ENCODE measurements around the gene LAMB4.

The LAMB4 gene

GRCh38 chr7:108164946-108165345 is 34.8 kb upstream of the LAMB4 start:
- TF ChIP-seq CTCF (IDR thresholded peaks at IDR 0.05): no peak

GRCh38 chr7:108164342-108164741 is 34.2 kb upstream of the LAMB4 start:
- no peak for TF ChIP-seq CTCF (IDR thresholded peaks at IDR 0.05)

GRCh38 chr7:108158776-108159175 is 28.6 kb upstream of the LAMB4 start:
- no peak for TF ChIP-seq CTCF (IDR thresholded peaks at IDR 0.05)

GRCh38 chr7:108157606-108158335 is 27.6 kb upstream of the LAMB4 start:
- no peak for TF ChIP-seq CTCF (IDR thresholded peaks at IDR 0.05)

- no peak for TF ChIP-seq CTCF (IDR thresholded peaks at IDR 0.05)
Observed at GRCh38 chr7:108156897-108157605, 26.9 kb upstream of the LAMB4 start.

- TF ChIP-seq CTCF (IDR thresholded peaks at IDR 0.05): no peak
Observed at GRCh38 chr7:108152198-108152597, 22.0 kb upstream of the LAMB4 start.

GRCh38 chr7:108149908-108150307 is 19.7 kb upstream of the LAMB4 start:
- no peak for TF ChIP-seq CTCF (IDR thresholded peaks at IDR 0.05)
